Stimulated activated CD4-positive, alpha-beta T cell treated with anti-CD3 and anti-CD28 coated beads, Interleukin-1b, Interleukin-23, amount 100 ng/mL, for 4 hours (primary cell): ENCODE results near the gene SLC34A1.
"Not testable (repeated sequence)": the region's sequence is repeated elsewhere in the genome, so short reads cannot be mapped to it uniquely, and the experiment has no call there.

Experiments
- DNase-seq, 2 donors: peaks; one replicate each; pipeline ENCODE4 v3.0.0-alpha.2; 2020; ENCODE audit warnings: low read depth in 2 of 2

SLC34A1 gene

GRCh38 chr5:177384134-177384533 is at the start of gene SLC34A1:
TSS of gene SLC34A1 (plus strand) at chr5:177384434. CDS start at chr5:177385742, 1,308 bp downstream.
- DNase-seq = no peak

GRCh38 chr5:177334781-177335700 is 49.2 kb upstream of the SLC34A1 start:
- DNase-seq = no peak

- DNase-seq = no peak
Observed at GRCh38 chr5:177335701-177336065, 48.6 kb upstream of the SLC34A1 start.

GRCh38 chr5:177336112-177336511 is 48.1 kb upstream of the SLC34A1 start:
- DNase-seq = no peak

- DNase-seq = no peak
Observed at GRCh38 chr5:177336603-177337494, 47.4 kb upstream of the SLC34A1 start.

- DNase-seq = no peak
Observed at GRCh38 chr5:177338251-177339106, 45.8 kb upstream of the SLC34A1 start.

GRCh38 chr5:177339107-177339638 is 45.1 kb upstream of the SLC34A1 start:
- DNase-seq = no peak

- DNase-seq = not testable (repeated sequence)
Observed at GRCh38 chr5:177343000-177343399, 41.2 kb upstream of the SLC34A1 start.

GRCh38 chr5:177343777-177344176 is 40.5 kb upstream of the SLC34A1 start:
- DNase-seq = no peak

GRCh38 chr5:177344891-177345290 is 39.3 kb upstream of the SLC34A1 start:
- DNase-seq = no peak

GRCh38 chr5:177346820-177347219 is 37.4 kb upstream of the SLC34A1 start:
- no peak for DNase-seq

GRCh38 chr5:177347699-177348098 is 36.5 kb upstream of the SLC34A1 start:
- no peak for DNase-seq

GRCh38 chr5:177349362-177349647 is 34.9 kb upstream of the SLC34A1 start:
- no peak for DNase-seq

- DNase-seq = no peak
Observed at GRCh38 chr5:177349762-177350161, 34.5 kb upstream of the SLC34A1 start.

GRCh38 chr5:177350776-177351391 is 33.4 kb upstream of the SLC34A1 start:
- no peak for DNase-seq

- peak; percentile 72 to 78 for DNase-seq
Observed at GRCh38 chr5:177351392-177352329, 32.6 kb upstream of the SLC34A1 start, which contains the start of gene LMAN2. TSS of gene LMAN2 (minus strand) at chr5:177351668. CDS start at chr5:177351647, 21 bp downstream.

- no peak for DNase-seq
Observed at GRCh38 chr5:177353093-177353492, 31.1 kb upstream of the SLC34A1 start.

- no peak for DNase-seq
Observed at GRCh38 chr5:177354256-177354655, 30.0 kb upstream of the SLC34A1 start.

GRCh38 chr5:177354711-177355110 is 29.5 kb upstream of the SLC34A1 start:
- no peak for DNase-seq
